Lung (tissue), 12 donors: ENCODE measurements around the gene NOD1. TPM values are rescaled to one million over a fixed set of nuclear protein-coding genes. Genes with fewer than 3 reads are reported as not detected.

Source experiments
- ATAC-seq: fragments of 200-7000 bp; cut with Tn5 transposase; one replicate; pipeline ENCODE4 v1.9.1; 2020; ENCODE audit warnings: moderate number of reproducible peaks; ENCODE audit not compliant: insufficient read depth, low FRiP score
- DNase-seq, 3 donors: peaks; one replicate each; pipeline ENCODE4 v3.0.0-alpha.2; 2013 to 2017
- H3K27ac ChIP-seq, 2 donors: one replicate each; pipeline ENCODE4 v1.5.1; 2013; ENCODE audit warnings: mild to moderate bottlenecking in 2 of 2, moderate library complexity in 2 of 2, control low read depth in 1 of 2, inconsistent platforms in 1 of 2, low read depth in 1 of 2, low read length in 1 of 2
- H3K27me3 ChIP-seq, 3 donors: one replicate each; pipeline ENCODE4 v1.5.1; 2013; ENCODE audit warnings: low read length in 2 of 3; ENCODE audit not compliant: control insufficient read depth in 3 of 3, insufficient read depth in 3 of 3
- H3K36me3 ChIP-seq, 4 donors: one replicate each; pipeline ENCODE4 v1.5.1; 2013; ENCODE audit warnings: low read length in 4 of 4, mild to moderate bottlenecking in 1 of 4, moderate library complexity in 1 of 4; ENCODE audit not compliant: control insufficient read depth in 4 of 4, insufficient read depth in 4 of 4
- H3K4me1 ChIP-seq, 5 donors: one replicate each; pipeline ENCODE4 v1.5.1; 2013; ENCODE audit warnings: low read length in 5 of 5, mild to moderate bottlenecking in 2 of 5, moderate library complexity in 1 of 5; ENCODE audit not compliant: control insufficient read depth in 5 of 5, insufficient read depth in 5 of 5
- H3K4me3 ChIP-seq: one replicate; pipeline ENCODE4 v1.5.1; 2013; ENCODE audit warnings: mild to moderate bottlenecking, control low read depth, moderate library complexity
- H3K9ac ChIP-seq, 2 donors: one replicate each; pipeline ENCODE4 v1.5.1; 2013; ENCODE audit warnings: low read length in 2 of 2, control low read depth in 1 of 2; ENCODE audit not compliant: insufficient read depth in 1 of 2
- H3K9me3 ChIP-seq, 4 donors: one replicate each; pipeline ENCODE4 v1.5.1; 2013; ENCODE audit warnings: low read length in 3 of 4, mild to moderate bottlenecking in 1 of 4, moderate library complexity in 1 of 4; ENCODE audit not compliant: control insufficient read depth in 4 of 4, insufficient read depth in 3 of 4
- CTCF ChIP-seq: IDR thresholded peaks from 2 replicates; pipeline ENCODE4 v1.5.1; 2012; ENCODE audit warnings: mild to moderate bottlenecking; ENCODE audit errors: control extremely low read depth, extremely low read depth
- WGBS, 2 donors: extraction: QIAGEN DNeasy Blood & Tissue Kit; methylation state at CpG; one replicate each; pipeline ENCODE4 v1.1.7; 2013; 5-methylcytosine and 5-hydroxymethylcytosine counted together
- polyA plus RNA-seq, 2 donors: library from polyadenylated mRNA; stranded (reverse); fragments of 200-250 nt; gene quantifications; one replicate each; pipeline ENCODE4 v1.2.1, GENCODE V29; 2013
- total RNA-seq, 2 donors: library from RNA; depleted of rRNA in 1 of 2; stranded (reverse); fragments of >200 nt in 1 of 2; gene quantifications; one replicate each; pipeline ENCODE4 v1.2.1, GENCODE V29; 2014 to 2021
- donor health status: control.
- donor health status: control.
- donor health status: Bipolar disorder and iron deficiency.
- donor health status: healthy.
- donor health status: DM: yes; HTN: yes; CAD: no.

NOD1 gene
- total and polyA plus RNA-seq, 4 donors: 11.5 to 46.1 (median 21.5) TPM

- ATAC-seq (no peak), DNase-seq (no peak)
- Histone ChIP-seq H3K27me3 (no peaks in the 10 kb centered on the region), H3K4me3 (no peak overlapping the region), H3K9me3 (no peaks in the 10 kb centered on the region), H3K36me3 (no peaks in the 10 kb centered on the region), H3K27ac (peak overlapping the region; percentile 92 to 95), H3K4me1 (peaks cover 45 to 69% (median 58%) of the 10 kb centered on the region in 5 donors), H3K9ac (no peak overlapping the region)
- 43 to 67% methylated on average over 4 of the region's 4 CpGs for WGBS, 2 donors
- no peak for TF ChIP-seq CTCF
These were observed 9.8 kb downstream of the NOD1 start for GRCh38 chr7:30468791-30469190.

GRCh38 chr7:30468041-30468440 is 10.5 kb downstream of the NOD1 start:
- DNase-seq (peak in 2 of 3 donors; percentile 48 to 61), ATAC-seq (no peak)
- Histone ChIP-seq H3K4me1 (peaks cover 39 to 63% (median 52%) of the 10 kb centered on the region in 5 donors), H3K9me3 (no peaks in the 10 kb centered on the region), H3K9ac (no peak overlapping the region), H3K36me3 (peaks cover 0 to 3% (median 0%) of the 10 kb centered on the region in 4 donors), H3K27ac (peak overlapping the region in 1 of 2 donors; percentile 95), H3K4me3 (no peak overlapping the region), H3K27me3 (no peaks in the 10 kb centered on the region)
- TF ChIP-seq CTCF: no peak
- 7 to 16% methylated on average over 2 of the region's 2 CpGs for WGBS, 2 donors

- Histone ChIP-seq H3K27me3 (no peaks in the 10 kb centered on the region), H3K36me3 (peaks cover 0 to 3% (median 0%) of the 10 kb centered on the region in 4 donors), H3K9me3 (no peaks in the 10 kb centered on the region), H3K9ac (no peak overlapping the region), H3K27ac (no peak overlapping the region), H3K4me1 (peaks cover 34 to 55% (median 44%) of the 10 kb centered on the region in 5 donors), H3K4me3 (no peak overlapping the region)
- 63 to 69% methylated on average over 4 of the region's 4 CpGs for WGBS, 2 donors
- TF ChIP-seq CTCF: no peak
- DNase-seq (no peak), ATAC-seq (no peak)
These were observed 11.3 kb downstream of the NOD1 start for GRCh38 chr7:30467271-30467670.

- H3K36me3 ChIP-seq: peaks cover 0 to 3% (median 0%) of the 10 kb centered on the region in 4 donors
These were observed 12.3 kb downstream of the NOD1 start for GRCh38 chr7:30466266-30466665.

More at GRCh38 chr7:30466266-30466665, 12.3 kb downstream of the NOD1 start:
- no peak overlapping the region for H3K4me3 ChIP-seq
- no peaks in the 10 kb centered on the region for H3K27me3 ChIP-seq
- no peak for ATAC-seq
- no peak for DNase-seq
- H3K27ac ChIP-seq: peak overlapping the region in 1 of 2 donors; percentile 60
- no peaks in the 10 kb centered on the region for H3K9me3 ChIP-seq
- no peak for TF ChIP-seq CTCF
- H3K4me1 ChIP-seq: peaks cover 29 to 47% (median 36%) of the 10 kb centered on the region in 5 donors
- 63 to 76% methylated on average over 4 of the region's 4 CpGs for WGBS, 2 donors
- no peak overlapping the region for H3K9ac ChIP-seq
